Activated CD4-positive, alpha-beta T cell treated with anti-CD3 and anti-CD28 coated beads for 48 hours (primary cell): ENCODE results near the gene FNDC5.

Experiments used
- DNase-seq: peaks from one replicate; pipeline ENCODE4 v3.0.0-alpha.2; 2020

Gene FNDC5

GRCh38 chr1:32863881-32864245 is 6.8 kb downstream of the FNDC5 start:
- no peak for DNase-seq

GRCh38 chr1:32863218-32863880 is 7.4 kb downstream of the FNDC5 start:
- no peak for DNase-seq

- no peak for DNase-seq
Observed at GRCh38 chr1:32861904-32862695, 8.6 kb downstream of the FNDC5 start.

GRCh38 chr1:32860566-32860965 is 10.1 kb downstream of the FNDC5 start:
- no peak for DNase-seq

GRCh38 chr1:32859915-32860314 is 10.8 kb downstream of the FNDC5 start:
- no peak for DNase-seq

GRCh38 chr1:32858791-32859190 is 11.9 kb downstream of the FNDC5 start:
- no peak for DNase-seq

- DNase-seq, result no peak
Observed at GRCh38 chr1:32858136-32858535, 12.6 kb downstream of the FNDC5 start.

GRCh38 chr1:32855861-32856617 is 14.7 kb downstream of the FNDC5 start:
- no peak for DNase-seq

GRCh38 chr1:32848354-32849063 is 22.2 kb downstream of the FNDC5 start:
- DNase-seq, result no peak

GRCh38 chr1:32831878-32832277 is 38.8 kb downstream of the FNDC5 start:
- DNase-seq, result no peak

- DNase-seq, result no peak
Observed at GRCh38 chr1:32830092-32830852, 40.4 kb downstream of the FNDC5 start.

- no peak for DNase-seq
Observed at GRCh38 chr1:32828341-32828740, 42.4 kb downstream of the FNDC5 start.

- no peak for DNase-seq
Observed at GRCh38 chr1:32825181-32825580, 45.5 kb downstream of the FNDC5 start.

- DNase-seq, result peak; percentile 8
Observed at GRCh38 chr1:32818804-32819541, 51.7 kb downstream of the FNDC5 start.

GRCh38 chr1:32817815-32818786 is 52.6 kb downstream of the FNDC5 start:
- peak; percentile 54 for DNase-seq

GRCh38 chr1:32817159-32817814 is 53.4 kb downstream of the FNDC5 start, which contains the start of the genes S100PBP and YARS1:
TSS of gene S100PBP (plus strand) at chr1:32817653. CDS start at chr1:32826100, 8,447 bp downstream.
TSS of gene YARS1 (minus strand) at chr1:32817358. CDS start at chr1:32817244, 114 bp downstream.
- peak; percentile 100 for DNase-seq

- no peak for DNase-seq
Observed at GRCh38 chr1:32816676-32817158, 54.0 kb downstream of the FNDC5 start.

GRCh38 chr1:32813941-32814739 is 56.6 kb downstream of the FNDC5 start:
- DNase-seq, result no peak
